Measurements from ENCODE around the gene AMY1C.
"Not testable (repeated sequence)": the region's sequence is repeated elsewhere in the genome, so short reads cannot be mapped to it uniquely, and the experiment has no call there.

AMY1C gene

GRCh38 chr1:103749598-103749997 is at the start of gene AMY1C:
Gene AMY1C (plus strand): TSS chr1:103749898. CDS start chr1:103750470, 572 bp downstream.
- not testable (repeated sequence) for DNase-seq (ENCODE audit: low spot score)

GRCh38 chr1:103700669-103701068 is 49.0 kb upstream of the AMY1C start:
- DNase-seq (ENCODE audit: low spot score) = not testable (repeated sequence)

- DNase-seq (ENCODE audit: low spot score) = not testable (repeated sequence)
Observed at GRCh38 chr1:103701256-103701655, 48.4 kb upstream of the AMY1C start.

DNA sequence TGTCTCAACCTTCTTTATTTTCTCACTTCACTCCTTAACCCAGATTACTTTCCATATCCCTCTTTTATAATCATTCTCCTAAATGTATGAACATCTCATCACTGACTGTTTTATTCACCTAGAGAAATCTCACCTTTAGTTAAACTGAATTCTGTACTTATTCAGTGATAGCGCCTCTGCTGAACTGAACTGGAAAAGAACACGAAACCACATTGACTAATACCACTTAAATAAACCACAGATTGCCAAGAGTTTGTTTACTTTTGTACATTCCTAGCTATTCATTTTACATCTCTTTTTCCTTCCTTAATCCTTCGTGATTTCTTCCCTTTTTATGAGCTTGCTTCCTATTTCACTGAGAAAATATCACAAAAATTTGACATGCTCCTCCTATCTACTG is 42.0 kb upstream of the AMY1C start:
- DNase-seq (ENCODE audit: low spot score) = not testable (repeated sequence)

- not testable (repeated sequence) for DNase-seq (ENCODE audit: low spot score)
Observed at GRCh38 chr1:103710381-103710780, 39.3 kb upstream of the AMY1C start.

DNA sequence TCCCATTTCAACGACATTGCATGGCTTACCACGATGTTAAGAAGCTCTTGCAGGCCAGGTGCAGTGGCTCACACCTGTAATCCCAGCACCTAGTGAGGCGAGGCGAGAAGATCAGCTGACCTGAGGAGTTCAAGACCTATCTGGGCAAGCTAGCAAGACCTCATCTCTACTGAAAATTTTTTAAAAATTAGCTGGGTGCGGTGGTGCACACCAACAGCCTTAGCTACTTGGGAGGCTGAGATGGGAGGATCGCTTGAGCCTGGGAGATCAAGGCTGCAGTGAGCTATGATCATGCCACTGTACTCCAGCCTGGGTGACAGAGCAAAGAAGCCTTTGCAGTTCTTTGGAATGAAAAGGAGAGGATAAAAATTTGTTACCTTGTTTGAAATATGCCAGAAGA is 32.3 kb upstream of the AMY1C start:
- DNase-seq (ENCODE audit: low spot score) = not testable (repeated sequence)

DNA sequence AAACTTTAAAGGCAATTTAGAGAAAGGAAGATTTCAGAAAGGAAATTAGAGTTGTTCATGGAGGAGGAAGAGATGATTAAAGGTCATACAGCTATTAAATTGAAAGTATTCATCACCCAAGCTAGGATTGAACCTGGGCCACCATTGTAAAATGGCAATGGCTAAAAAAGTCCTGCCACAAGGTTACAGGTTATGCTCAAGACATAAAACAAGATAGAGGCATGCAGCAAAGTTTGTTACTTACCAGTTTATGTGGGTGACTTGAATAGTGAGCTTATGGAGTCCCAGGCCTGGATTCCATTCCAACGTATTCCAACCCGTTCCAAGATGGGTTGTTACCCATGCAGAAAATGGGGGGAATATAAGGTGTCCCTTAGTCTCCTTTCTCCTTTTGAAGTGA is 28.2 kb upstream of the AMY1C start:
- DNase-seq (ENCODE audit: low spot score) = not testable (repeated sequence)

DNA sequence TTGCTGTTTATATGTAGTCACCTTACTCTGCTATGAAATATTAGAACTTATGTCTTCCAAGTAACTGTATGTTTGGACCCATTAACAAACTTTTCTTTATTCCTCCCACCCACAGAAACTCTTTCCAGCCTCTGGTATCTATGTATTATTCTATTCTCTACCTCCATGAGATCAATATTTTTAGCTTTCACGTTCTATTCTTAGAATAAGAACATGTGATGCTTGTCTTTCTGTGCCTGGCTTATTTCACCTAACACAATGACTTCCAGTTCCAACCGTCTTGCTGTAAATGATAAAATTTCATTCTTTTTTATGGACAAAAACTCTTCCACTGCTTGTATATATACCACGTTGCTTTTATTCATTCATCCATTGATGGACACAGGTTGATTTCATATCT is 14.4 kb upstream of the AMY1C start:
- not testable (repeated sequence) for DNase-seq (ENCODE audit: low spot score)

GRCh38 chr1:103738031-103738430 is 11.7 kb upstream of the AMY1C start:
- not testable (repeated sequence) for DNase-seq (ENCODE audit: low spot score)

DNA sequence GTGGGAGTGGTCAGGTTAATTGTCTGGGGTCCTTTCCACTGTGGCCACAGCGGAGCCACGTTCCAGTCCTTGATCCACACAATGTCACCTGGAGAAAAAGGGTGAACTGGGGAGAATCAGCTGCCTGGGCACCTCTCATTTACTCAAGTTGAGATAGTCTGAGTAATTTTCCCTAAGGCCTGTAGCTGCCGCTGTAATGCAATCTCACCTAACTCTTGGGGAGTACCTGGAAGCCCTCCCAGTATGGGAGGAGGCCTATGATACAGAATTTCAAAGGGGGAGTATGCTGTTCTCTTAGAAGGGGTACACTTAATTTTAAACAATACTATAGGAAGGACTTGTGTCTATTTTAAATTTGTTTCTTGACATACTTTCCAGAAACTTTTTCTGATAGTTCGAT is 5.2 kb upstream of the AMY1C start:
- not testable (repeated sequence) for DNase-seq (ENCODE audit: low spot score)

- not testable (repeated sequence) for DNase-seq (ENCODE audit: low spot score)
Observed at GRCh38 chr1:103745040-103745439, 4.7 kb upstream of the AMY1C start.

DNA sequence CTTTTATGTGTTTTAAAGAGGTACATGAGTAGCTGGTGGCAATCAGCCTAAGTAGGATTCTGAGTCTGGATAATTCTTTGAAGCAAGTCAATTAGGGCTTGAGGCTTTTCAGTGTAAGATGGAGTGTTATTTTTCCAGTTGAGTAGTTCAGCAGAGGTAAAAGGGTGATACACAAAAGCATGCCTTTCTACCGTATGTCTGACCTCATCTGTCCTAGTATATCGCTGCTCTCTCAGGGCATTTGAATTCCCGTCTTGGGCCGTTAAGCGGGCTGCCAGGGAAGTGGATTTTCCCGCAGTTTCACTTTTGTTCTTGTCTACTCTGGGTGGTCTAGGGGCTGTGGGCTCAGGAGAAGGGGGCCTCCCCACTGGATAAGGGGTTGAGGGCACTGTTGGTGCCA is 1.4 kb upstream of the AMY1C start:
- not testable (repeated sequence) for DNase-seq (ENCODE audit: low spot score)

- no peak for DNase-seq (ENCODE audit: low spot score)
Observed at GRCh38 chr1:103761896-103762295, 12.2 kb downstream of the AMY1C start.

DNA sequence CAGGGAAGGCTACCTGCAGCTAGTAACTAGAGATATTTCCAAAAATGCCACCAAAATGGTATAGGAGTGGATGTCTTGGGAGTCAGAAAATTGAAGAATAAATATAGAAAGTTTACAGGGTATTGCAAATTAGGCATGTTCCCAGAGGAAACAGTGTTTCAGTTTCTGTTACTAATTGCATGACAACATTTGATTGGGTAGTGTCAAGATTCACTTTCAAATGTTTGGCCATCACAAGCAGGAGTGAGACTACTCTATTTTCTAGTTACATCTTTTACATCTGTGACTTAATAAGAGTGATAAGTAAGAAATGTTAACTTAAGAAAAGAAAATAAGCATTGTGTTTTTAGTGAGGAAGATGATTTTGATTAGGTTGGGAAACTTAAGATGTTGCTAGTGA is 30.2 kb downstream of the AMY1C start:
- no peak for DNase-seq (ENCODE audit: low spot score)

DNA sequence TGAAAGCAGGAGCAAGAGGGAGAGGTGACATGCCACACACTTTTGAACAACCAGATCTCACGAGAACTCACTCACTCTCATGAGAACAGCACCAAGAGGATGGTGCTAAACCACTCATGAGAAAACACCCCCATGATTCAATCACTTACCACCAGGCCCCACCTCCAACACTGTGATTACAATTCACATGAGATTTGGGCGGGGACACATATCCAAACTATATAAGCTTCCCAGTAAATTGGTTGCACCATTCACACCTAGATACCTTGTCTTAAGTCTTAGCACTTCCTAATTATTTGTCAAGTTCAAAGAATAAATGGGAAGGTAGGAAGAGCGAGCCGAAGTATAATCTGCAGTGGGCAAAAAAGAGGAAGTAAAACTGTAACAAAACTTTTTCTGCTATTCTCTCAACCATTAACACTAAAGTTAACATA is 34.3 kb downstream of the AMY1C start:
- DNase-seq (ENCODE audit: low spot score) = no peak

DNA sequence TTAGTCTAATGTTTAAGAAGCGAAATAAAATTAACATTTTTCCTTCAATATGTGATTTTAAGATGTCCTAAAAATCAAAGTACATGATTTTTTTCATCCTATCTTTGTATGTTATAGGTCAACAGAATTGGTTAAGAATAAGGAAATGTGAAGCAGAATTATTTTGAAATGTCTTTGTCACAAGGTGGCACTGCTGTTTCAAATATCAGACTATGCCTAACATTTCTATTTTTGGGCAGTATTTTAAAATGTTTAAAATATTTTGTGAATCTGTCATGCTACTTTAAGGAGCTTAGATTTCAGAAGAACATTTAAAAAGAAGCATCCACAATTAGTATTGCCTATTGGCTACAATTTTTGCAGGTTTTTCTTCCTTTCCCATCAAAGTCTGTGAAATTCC is 38.7 kb downstream of the AMY1C start:
- no peak for DNase-seq (ENCODE audit: low spot score)

DNA sequence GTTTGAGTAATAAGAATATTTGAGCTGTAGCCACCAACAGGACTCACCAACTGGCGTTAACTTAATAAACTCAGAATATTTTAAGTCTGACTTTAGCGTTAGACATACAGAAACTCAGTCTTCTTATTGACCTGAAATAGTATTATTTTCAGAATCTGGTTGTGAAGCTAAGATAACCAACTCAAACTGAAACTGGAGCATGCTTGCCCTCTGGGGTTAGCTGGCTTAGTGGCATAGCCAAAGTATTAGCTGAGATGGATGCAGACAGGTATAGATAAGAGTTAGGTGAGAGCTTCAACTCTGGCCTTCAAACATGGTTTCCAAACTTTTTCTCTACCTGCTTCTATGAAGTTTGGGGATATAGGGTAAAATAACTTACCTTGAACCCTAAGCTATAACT is 40.5 kb downstream of the AMY1C start:
- DNase-seq (ENCODE audit: low spot score) = no peak
